ENCODE results near the gene TEC. TPM values are rescaled to one million over a fixed set of nuclear protein-coding genes. Genes with fewer than 3 reads are reported as not detected.

The TEC gene
- total RNA-seq, 1 donor from 2014 or later: not detected

- Mint-ChIP-seq H3K36me3 (no peaks in the 10 kb centered on the region), H3K4me1 (no peaks in the 10 kb centered on the region)
These were observed 35.1 kb downstream of the TEC start for GRCh38 chr4:48234575-48234974.

GRCh38 chr4:48228949-48229348 is 40.7 kb downstream of the TEC start:
- Mint-ChIP-seq H3K27me3 (ENCODE audit: insufficient read depth, low read depth) (no peaks in the 10 kb centered on the region), H3K27ac (no peak overlapping the region), H3K4me3 (no peak overlapping the region), H3K36me3 (no peaks in the 10 kb centered on the region), H3K4me1 (no peaks in the 10 kb centered on the region), H3K9me3 (no peaks in the 10 kb centered on the region)
- no peaks in the 10 kb centered on the region for H3F3A ChIP-seq (ENCODE audit: low read depth)
- H3K27ac ChIP-seq: no peak overlapping the region
- no peaks in the 10 kb centered on the region for H3K79me2 ChIP-seq (ENCODE audit: low read depth)
- H2AFZ ChIP-seq (replicated peaks): no peak overlapping the region
- H3K9me3 ChIP-seq (ENCODE audit: low read depth): no peaks in the 10 kb centered on the region
- no peak overlapping the region for H3K4me2 ChIP-seq
- DNase-seq (ENCODE audit: low spot score): no peak
- H3K27me3 ChIP-seq: no peaks in the 10 kb centered on the region
- no peaks in the 10 kb centered on the region for H3K4me1 ChIP-seq
- no peaks in the 10 kb centered on the region for H3K36me3 ChIP-seq
- TF ChIP-seq EZH2 (IDR thresholded peaks at IDR 0.05) (no peak), EZH2phosphoT487 (IDR thresholded peaks at IDR 0.05) (no peak), CTCF (IDR thresholded peaks at IDR 0.05) (no peak)
- no peak overlapping the region for H3K4me3 ChIP-seq
- no peaks in the 10 kb centered on the region for H4K20me1 ChIP-seq (ENCODE audit: low read depth)
- no peak overlapping the region for H3K9ac ChIP-seq

More at GRCh38 chr4:48234575-48234974, 35.1 kb downstream of the TEC start:
- Histone ChIP-seq H3K4me2 (no peak overlapping the region), H3K4me3 (no peak overlapping the region), H3K27me3 (no peaks in the 10 kb centered on the region), H2AFZ (replicated peaks) (no peak overlapping the region), H3K27ac (no peak overlapping the region), H3K79me2 (ENCODE audit: low read depth) (no peaks in the 10 kb centered on the region), H3K36me3 (no peaks in the 10 kb centered on the region), H3K9ac (no peak overlapping the region), H3K4me1 (no peaks in the 10 kb centered on the region), H4K20me1 (ENCODE audit: low read depth) (no peaks in the 10 kb centered on the region), H3F3A (ENCODE audit: low read depth) (no peaks in the 10 kb centered on the region), H3K9me3 (ENCODE audit: low read depth) (no peaks in the 10 kb centered on the region)
- no peak for TF ChIP-seq CTCF (IDR thresholded peaks at IDR 0.05)
- no peak for TF ChIP-seq EZH2 (IDR thresholded peaks at IDR 0.05)
- no peak for TF ChIP-seq EZH2phosphoT487 (IDR thresholded peaks at IDR 0.05)
- H3K27ac Mint-ChIP-seq: no peak overlapping the region
- no peak for DNase-seq (ENCODE audit: low spot score)
- H3K9me3 Mint-ChIP-seq: no peaks in the 10 kb centered on the region
- peaks cover 2% of the 10 kb centered on the region for H3K27me3 Mint-ChIP-seq (ENCODE audit: insufficient read depth, low read depth)
- H3K4me3 Mint-ChIP-seq: no peak overlapping the region

- Histone ChIP-seq H3K4me1 (no peaks in the 10 kb centered on the region), H3F3A (ENCODE audit: low read depth) (no peaks in the 10 kb centered on the region), H3K27ac (no peak overlapping the region), H3K4me2 (no peak overlapping the region), H2AFZ (replicated peaks) (no peak overlapping the region), H3K36me3 (no peaks in the 10 kb centered on the region), H3K9ac (no peak overlapping the region), H4K20me1 (ENCODE audit: low read depth) (no peaks in the 10 kb centered on the region), H3K27me3 (no peaks in the 10 kb centered on the region), H3K4me3 (no peak overlapping the region), H3K79me2 (ENCODE audit: low read depth) (no peaks in the 10 kb centered on the region), H3K9me3 (ENCODE audit: low read depth) (no peaks in the 10 kb centered on the region)
- Mint-ChIP-seq H3K27me3 (ENCODE audit: insufficient read depth, low read depth) (no peaks in the 10 kb centered on the region), H3K4me1 (no peaks in the 10 kb centered on the region), H3K27ac (no peak overlapping the region), H3K4me3 (no peak overlapping the region), H3K36me3 (no peaks in the 10 kb centered on the region), H3K9me3 (no peaks in the 10 kb centered on the region)
- DNase-seq (ENCODE audit: low spot score): no peak
- no peak for TF ChIP-seq CTCF (IDR thresholded peaks at IDR 0.05)
- TF ChIP-seq EZH2phosphoT487 (IDR thresholded peaks at IDR 0.05): no peak
- no peak for TF ChIP-seq EZH2 (IDR thresholded peaks at IDR 0.05)
These were observed 42.0 kb downstream of the TEC start for GRCh38 chr4:48227662-48228061.

Measured in neural progenitor cell (in vitro differentiated cells).